HUES48 (cell line): ENCODE data around the gene PRR13.
A peak's percentile ranks its signal among the peaks of the same experiment; 100 is the strongest.

Experiments
- H3K27ac ChIP-seq: one replicate; pipeline ENCODE4 v1.7.0; 2013; ENCODE audit warnings: low read depth, low read length, inconsistent platforms
- H3K27me3 ChIP-seq: 2 replicates; pipeline ENCODE4 v1.6.1; 2013; ENCODE audit warnings: mild to moderate bottlenecking, low read length; ENCODE audit not compliant: control insufficient read depth, insufficient read depth
- H3K36me3 ChIP-seq: 2 replicates; pipeline ENCODE4 v1.6.1; 2013; ENCODE audit warnings: low read length; ENCODE audit not compliant: control insufficient read depth, insufficient read depth
- H3K4me1 ChIP-seq: 2 replicates; pipeline ENCODE4 v1.6.1; 2013; ENCODE audit warnings: mild to moderate bottlenecking, low read length; ENCODE audit not compliant: control insufficient read depth, insufficient read depth
- H3K4me3 ChIP-seq: 2 replicates; pipeline ENCODE4 v1.5.1; 2013; ENCODE audit warnings: mild to moderate bottlenecking, low read depth, low read length
- H3K9ac ChIP-seq: 2 replicates; pipeline ENCODE4 v1.6.1; 2013; ENCODE audit warnings: mild to moderate bottlenecking, low read depth, low read length, moderate library complexity
- H3K9me3 ChIP-seq: 2 replicates; pipeline ENCODE4 v1.6.1; 2013; ENCODE audit warnings: low read length; ENCODE audit not compliant: control insufficient read depth, insufficient read depth

Gene PRR13

DNA sequence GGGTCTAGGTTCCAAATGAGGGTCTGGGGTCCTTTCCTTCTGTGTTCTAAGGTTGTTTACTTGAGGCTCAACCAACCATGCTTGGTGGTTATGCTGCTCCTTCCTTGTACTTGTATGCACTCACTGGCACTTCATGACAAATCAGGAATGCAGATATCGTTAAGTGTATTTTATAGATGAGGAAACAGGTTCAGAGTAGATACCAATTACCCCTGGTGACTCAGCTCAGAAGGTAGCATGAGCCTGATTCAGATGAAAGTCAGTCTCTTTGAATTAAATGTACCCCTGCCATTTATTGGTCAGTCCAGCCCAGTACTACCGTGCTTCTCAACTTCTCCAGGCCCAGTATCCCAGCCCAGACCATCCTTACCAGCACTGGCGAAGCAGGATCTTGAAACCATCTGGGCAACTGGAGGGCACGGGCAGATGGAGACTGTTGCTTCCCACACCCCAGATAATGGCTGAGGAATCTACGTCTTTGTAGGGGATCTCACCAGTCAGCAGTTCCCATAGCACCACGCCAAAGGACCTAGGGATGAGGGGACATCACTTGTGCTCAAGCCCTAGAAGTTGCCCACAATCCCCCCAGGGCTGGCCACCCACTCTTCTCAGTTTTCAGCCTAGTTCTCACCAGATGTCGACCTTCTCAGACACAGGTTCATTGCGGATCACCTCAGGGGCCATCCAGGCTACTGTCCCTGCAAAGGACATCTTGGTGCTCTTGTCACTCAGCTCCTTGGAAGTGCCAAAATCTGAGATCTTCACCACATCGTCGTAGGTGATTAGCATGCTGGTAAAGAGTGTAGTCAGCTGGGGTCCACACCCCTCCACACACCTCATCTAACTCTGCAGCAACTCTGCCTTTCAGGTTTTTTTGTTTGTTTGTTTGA lies 43.4 kb downstream of the PRR13 start:
- no peak overlapping the region for H3K4me3 ChIP-seq
- H3K36me3 ChIP-seq, result peaks cover 62% of the 10 kb centered on the region
- H3K4me1 ChIP-seq, result 0 out of 2 replicates have a peak, but pooled peaks cover 2% of the 10 kb centered on the region
- H3K9me3 ChIP-seq, result no peaks in the 10 kb centered on the region
- no peak overlapping the region for H3K9ac ChIP-seq
- H3K27me3 ChIP-seq, result no peaks in the 10 kb centered on the region
- no peak overlapping the region for H3K27ac ChIP-seq

DNA sequence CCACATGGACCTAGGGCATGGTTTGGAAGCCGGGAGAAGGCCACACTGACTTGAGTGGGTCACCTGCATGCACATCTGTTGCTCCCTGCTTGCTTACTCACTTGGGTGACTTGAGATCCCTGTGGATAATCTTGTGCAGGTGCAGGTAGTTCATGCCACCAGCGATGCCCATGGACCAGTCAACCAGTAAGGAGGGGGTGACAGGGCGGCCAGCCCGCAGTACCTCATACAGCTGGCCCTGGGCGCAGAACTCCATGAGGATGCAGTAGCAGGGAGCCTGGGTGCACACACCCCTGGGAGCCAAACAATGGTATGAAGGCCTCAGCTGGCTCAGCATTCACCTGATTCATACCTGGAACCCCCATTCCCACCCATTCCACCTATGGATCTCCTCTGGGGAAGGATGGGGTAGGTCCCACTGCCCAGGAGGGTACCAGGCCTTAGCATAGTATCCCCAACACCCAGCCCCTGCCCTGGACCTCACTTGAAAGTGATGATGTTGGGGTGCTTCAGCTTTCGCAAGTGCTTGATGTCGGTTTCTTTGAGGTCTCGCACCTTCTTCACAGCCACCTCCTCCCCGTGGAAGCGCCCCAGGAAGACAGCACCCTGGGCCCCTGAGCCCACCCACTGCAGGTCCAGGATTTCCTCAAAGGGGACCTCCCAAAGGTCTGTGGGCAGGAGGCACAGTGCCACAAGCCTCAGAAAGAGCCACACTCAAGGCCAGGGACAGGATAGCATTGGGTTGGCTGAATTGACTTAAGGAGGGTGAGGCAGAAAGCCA lies 44.6 kb downstream of the PRR13 start:
- Histone ChIP-seq H3K27ac (no peak overlapping the region), H3K4me1 (no peaks in the 10 kb centered on the region), H3K9ac (no peak overlapping the region), H3K27me3 (no peaks in the 10 kb centered on the region), H3K9me3 (no peaks in the 10 kb centered on the region), H3K4me3 (no peak overlapping the region), H3K36me3 (peaks cover 55% of the 10 kb centered on the region)

DNA sequence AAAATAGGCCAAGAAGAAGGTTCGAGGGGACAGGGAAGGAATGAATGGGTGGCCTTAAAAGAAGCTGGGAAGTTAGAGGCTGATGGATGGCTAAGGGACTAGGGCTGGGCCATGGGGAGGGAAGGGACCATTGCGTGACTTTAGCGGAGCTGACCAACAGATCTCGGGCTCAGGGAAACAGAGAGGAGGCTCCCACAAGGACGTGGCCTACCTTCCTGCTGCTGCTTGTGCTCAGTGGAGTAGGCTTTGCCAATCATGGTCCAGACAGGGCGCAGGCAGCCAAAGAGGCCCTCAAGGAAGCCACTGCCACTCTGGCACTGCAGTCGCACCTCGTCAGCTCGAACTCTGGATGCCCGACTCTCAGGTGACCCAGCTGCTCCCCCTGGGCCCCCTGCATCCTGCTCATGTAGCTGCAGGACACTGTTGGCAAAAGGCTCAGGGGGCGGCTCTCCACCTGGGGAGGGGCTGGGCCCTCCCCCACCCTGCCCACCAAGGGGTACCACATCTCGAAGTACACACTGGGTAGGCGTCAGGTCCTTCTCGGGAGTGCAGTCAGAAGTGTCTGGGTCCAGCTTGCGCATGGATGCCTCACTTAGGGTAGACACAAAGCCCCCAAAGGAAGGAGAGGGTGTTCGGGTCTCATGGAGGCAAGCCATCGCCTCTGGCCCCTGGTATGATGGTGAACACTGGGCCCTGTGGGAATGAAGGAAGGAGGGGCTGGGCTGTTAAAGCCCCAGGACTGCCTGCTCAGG lies 45.4 kb downstream of the PRR13 start:
- Histone ChIP-seq H3K27me3 (no peaks in the 10 kb centered on the region), H3K4me3 (no peak overlapping the region), H3K9me3 (no peaks in the 10 kb centered on the region), H3K9ac (no peak overlapping the region), H3K4me1 (no peaks in the 10 kb centered on the region), H3K27ac (no peak overlapping the region), H3K36me3 (peaks cover 49% of the 10 kb centered on the region)

DNA sequence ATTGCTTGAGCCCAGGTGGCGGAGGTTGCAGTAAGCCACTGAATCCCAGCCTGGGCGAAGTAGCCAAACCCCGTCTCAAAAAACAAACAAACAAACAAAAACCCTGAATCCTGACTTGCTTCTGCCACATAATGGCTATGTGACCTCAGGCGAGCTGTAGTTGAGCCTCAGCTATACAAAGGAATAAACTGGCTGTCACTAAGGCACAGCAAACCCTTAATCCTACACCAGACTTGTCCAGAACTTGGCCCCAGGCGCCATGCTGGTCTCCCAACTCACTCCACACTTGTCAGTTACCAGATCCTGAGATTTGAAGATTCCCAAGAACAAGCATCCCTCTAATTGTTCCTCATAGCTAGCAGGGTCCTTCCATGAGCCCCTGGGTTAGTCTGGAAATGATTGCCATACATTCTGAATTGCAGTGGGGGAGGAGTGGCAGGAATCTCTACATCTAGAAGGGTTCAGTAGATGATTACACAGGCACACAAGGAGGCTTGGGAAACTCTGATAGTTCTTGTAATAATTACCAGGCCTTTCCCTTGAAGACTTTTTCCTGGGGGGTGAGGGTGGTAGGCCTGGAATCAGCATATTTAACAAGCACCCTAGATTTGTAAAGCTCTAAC lies 47.8 kb downstream of the PRR13 start:
- Histone ChIP-seq H3K9ac (no peak overlapping the region), H3K4me3 (no peak overlapping the region), H3K36me3 (peaks cover 30% of the 10 kb centered on the region), H3K27ac (peak overlapping the region; percentile 26), H3K27me3 (no peaks in the 10 kb centered on the region), H3K9me3 (no peaks in the 10 kb centered on the region), H3K4me1 (peaks cover 15% of the 10 kb centered on the region)

DNA sequence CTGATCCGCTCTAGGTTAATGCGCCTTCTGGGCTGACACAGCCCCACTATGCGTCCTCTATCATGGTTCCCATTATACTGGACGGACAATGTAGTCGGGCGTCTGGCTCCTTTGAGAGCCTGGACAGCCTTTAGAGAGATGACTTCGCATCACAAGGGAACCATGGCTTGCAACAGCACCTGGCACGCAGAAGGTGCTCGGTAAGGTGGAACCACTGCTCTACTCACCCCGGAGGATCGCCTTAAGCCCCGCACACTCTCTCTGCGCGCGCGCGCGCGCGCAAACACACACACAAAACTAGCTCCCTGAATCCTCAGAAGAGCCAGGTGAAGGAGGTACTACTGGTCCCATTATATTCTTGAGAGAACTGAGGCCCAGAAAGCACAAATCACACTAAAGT lies 50.7 kb downstream of the PRR13 start:
- Histone ChIP-seq H3K4me1 (peaks cover 25% of the 10 kb centered on the region), H3K4me3 (peak overlapping the region; percentile 62), H3K36me3 (0 out of 2 replicates have a peak, but pooled peaks cover 8% of the 10 kb centered on the region), H3K9ac (peak overlapping the region; percentile 52; the same call in 1 of the 2 replicates), H3K27ac (peak overlapping the region; percentile 89), H3K27me3 (no peaks in the 10 kb centered on the region), H3K9me3 (no peaks in the 10 kb centered on the region)

DNA sequence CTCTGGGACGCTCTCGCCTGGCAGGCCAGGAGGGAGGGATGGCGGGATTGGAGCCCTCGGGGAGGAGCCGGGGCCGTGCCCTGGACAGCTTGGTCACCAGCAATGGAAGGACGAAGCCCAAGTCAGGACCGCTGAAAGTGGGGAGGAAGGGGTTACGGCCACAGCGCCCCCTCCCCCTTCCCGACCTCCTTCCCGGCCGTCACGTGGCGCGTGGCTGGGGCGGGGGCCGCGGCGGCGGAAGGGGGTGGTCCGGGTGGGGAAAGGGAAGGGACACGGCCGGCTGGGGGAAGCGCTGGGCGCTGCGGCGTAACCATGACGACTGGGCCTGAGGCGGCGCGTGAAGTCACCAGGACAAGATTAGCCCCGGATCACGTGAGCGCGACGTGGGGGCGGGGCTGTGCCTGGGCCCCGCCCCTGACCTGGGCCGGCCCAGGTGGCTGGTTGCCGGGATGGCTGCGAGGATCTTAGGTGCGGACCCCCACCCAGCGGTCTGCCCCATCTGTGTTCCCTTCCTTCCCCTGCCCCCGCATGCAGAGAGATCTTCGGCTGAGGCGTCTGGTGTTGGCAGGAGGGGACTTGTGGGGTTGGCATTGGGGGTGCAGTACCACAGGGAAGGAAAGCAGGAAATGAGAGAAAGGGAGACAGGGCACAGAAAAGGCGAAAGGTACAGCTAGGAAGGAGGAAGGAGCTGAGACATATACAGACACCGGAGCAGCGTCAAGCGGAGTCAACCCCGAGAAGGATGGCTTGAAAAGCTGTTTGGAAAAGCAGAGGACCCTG lies 51.5 kb downstream of the PRR13 start:
- peak overlapping the region; percentile 17 for H3K9ac ChIP-seq
- 0 out of 2 replicates have a peak, but pooled peaks cover under 1% of the 10 kb centered on the region for H3K36me3 ChIP-seq
- H3K27me3 ChIP-seq, result no peaks in the 10 kb centered on the region
- peaks cover 32% of the 10 kb centered on the region for H3K4me1 ChIP-seq
- peak overlapping the region; percentile 89 for H3K27ac ChIP-seq
- H3K4me3 ChIP-seq, result peak overlapping the region; percentile 62
- H3K9me3 ChIP-seq, result no peaks in the 10 kb centered on the region

DNA sequence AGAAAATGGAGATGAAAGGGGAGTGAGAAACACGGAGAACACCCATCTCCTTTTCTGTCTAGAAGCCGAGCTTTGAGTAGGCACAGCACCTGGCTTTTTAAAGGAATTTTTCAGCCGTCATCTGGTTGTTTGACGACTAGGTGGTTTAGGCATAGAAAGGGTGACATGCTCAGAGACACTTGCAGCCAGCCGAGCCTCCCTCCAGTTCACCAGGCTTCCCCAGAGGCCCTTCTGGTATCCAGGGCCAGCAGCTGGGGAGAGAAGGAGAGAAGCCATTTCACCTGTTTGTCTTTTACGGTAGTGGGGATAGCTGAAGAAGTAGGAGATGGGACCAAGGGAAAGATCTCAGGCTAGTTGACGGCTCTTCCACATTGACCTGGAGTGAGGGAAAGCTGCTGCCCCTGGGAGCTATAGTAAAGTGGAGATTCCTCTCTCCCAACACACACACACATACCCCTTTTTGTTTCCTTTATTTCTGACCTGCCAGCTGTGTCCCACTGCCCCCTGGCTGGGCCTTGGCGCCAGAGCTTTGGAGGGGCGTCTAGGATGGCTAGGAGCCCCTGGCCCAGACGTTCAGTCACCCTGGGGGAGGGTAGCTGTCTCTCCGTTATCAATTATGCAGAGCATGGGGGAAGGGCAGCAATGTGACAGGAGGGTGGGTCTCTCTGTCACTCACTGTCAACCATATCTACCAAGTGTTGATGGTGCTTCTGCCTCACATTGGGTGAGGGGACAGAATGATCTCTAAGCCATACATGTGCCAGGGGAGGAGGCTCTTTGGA lies 52.3 kb downstream of the PRR13 start:
- H3K9ac ChIP-seq, result peak overlapping the region; percentile 17
- no peaks in the 10 kb centered on the region for H3K27me3 ChIP-seq
- H3K27ac ChIP-seq, result peak overlapping the region; percentile 79
- no peaks in the 10 kb centered on the region for H3K9me3 ChIP-seq
- H3K4me3 ChIP-seq, result peak overlapping the region; percentile 62
- no peaks in the 10 kb centered on the region for H3K36me3 ChIP-seq
- peaks cover 38% of the 10 kb centered on the region for H3K4me1 ChIP-seq
